ENCODE data around the gene EHD3.

Gene EHD3

DNA sequence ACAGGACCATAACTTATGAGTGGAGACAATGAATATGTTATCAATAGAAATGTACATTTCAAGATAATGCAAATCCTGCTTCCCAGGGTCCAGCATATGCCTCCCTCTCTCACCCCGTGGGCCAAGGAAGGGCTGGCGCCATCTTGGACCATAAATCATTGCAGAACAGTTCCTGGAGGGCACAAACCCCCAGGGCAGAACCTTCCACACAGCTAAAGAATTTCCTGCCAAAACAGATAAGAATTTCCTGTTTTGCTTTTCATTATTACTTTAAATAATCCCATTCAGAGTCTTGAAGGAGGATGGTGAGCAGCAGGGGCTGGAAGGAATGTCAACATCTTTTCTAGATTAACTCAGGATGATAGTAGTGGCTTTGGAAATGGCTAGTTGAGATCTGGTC lies 53.7 kb downstream of the EHD3 start:
- TF ChIP-seq POLR2AphosphoS5 (IDR thresholded peaks at IDR 0.05; ENCODE audit: low read depth) (no peak), GABPA (IDR thresholded peaks at IDR 0.05; ENCODE audit: low read depth) (no peak), SPI1 (IDR thresholded peaks at IDR 0.05; ENCODE audit: borderline replicate concordance, low read depth) (no peak)
- TF ChIP-seq, protein P1, sequence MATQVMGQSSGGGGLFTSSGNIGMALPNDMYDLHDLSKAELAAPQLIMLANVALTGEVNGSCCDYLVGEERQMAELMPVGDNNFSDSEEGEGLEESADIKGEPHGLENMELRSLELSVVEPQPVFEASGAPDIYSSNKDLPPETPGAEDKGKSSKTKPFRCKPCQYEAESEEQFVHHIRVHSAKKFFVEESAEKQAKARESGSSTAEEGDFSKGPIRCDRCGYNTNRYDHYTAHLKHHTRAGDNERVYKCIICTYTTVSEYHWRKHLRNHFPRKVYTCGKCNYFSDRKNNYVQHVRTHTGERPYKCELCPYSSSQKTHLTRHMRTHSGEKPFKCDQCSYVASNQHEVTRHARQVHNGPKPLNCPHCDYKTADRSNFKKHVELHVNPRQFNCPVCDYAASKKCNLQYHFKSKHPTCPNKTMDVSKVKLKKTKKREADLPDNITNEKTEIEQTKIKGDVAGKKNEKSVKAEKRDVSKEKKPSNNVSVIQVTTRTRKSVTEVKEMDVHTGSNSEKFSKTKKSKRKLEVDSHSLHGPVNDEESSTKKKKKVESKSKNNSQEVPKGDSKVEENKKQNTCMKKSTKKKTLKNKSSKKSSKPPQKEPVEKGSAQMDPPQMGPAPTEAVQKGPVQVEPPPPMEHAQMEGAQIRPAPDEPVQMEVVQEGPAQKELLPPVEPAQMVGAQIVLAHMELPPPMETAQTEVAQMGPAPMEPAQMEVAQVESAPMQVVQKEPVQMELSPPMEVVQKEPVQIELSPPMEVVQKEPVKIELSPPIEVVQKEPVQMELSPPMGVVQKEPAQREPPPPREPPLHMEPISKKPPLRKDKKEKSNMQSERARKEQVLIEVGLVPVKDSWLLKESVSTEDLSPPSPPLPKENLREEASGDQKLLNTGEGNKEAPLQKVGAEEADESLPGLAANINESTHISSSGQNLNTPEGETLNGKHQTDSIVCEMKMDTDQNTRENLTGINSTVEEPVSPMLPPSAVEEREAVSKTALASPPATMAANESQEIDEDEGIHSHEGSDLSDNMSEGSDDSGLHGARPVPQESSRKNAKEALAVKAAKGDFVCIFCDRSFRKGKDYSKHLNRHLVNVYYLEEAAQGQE (IDR thresholded peaks at IDR 0.05; ENCODE audit: insufficient replicate concordance, low read depth), result no peak
- TF ChIP-seq, protein P2, sequence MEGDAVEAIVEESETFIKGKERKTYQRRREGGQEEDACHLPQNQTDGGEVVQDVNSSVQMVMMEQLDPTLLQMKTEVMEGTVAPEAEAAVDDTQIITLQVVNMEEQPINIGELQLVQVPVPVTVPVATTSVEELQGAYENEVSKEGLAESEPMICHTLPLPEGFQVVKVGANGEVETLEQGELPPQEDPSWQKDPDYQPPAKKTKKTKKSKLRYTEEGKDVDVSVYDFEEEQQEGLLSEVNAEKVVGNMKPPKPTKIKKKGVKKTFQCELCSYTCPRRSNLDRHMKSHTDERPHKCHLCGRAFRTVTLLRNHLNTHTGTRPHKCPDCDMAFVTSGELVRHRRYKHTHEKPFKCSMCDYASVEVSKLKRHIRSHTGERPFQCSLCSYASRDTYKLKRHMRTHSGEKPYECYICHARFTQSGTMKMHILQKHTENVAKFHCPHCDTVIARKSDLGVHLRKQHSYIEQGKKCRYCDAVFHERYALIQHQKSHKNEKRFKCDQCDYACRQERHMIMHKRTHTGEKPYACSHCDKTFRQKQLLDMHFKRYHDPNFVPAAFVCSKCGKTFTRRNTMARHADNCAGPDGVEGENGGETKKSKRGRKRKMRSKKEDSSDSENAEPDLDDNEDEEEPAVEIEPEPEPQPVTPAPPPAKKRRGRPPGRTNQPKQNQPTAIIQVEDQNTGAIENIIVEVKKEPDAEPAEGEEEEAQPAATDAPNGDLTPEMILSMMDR (IDR thresholded peaks at IDR 0.05; ENCODE audit: insufficient read depth, low read length), result no peak
- DNase-seq (ENCODE audit: low read depth in 1 of 2, low spot score in 1 of 2), result no peak
- H3K27me3 ChIP-seq (ENCODE audit: insufficient read depth, poor library complexity, severe bottlenecking), result no peaks in the 10 kb centered on the region
- no peak overlapping the region for H3K27ac ChIP-seq (replicated peaks)
- H3K4me3 ChIP-seq (replicated peaks; ENCODE audit: insufficient read depth, low read length), result no peak overlapping the region

GRCh38 chr2:31294196-31294595 lies 60.2 kb downstream of the EHD3 start:
- TF ChIP-seq, protein P2 (IDR thresholded peaks at IDR 0.05; ENCODE audit: insufficient read depth, low read length), result no peak
- TF ChIP-seq SPI1 (IDR thresholded peaks at IDR 0.05; ENCODE audit: borderline replicate concordance, low read depth), result no peak
- no peak for TF ChIP-seq POLR2AphosphoS5 (IDR thresholded peaks at IDR 0.05; ENCODE audit: low read depth)
- TF ChIP-seq, protein P1 (IDR thresholded peaks at IDR 0.05; ENCODE audit: insufficient replicate concordance, low read depth), result no peak
- no peak for TF ChIP-seq GABPA (IDR thresholded peaks at IDR 0.05; ENCODE audit: low read depth)
- Histone ChIP-seq H3K27ac (replicated peaks) (no peak overlapping the region), H3K27me3 (ENCODE audit: insufficient read depth, poor library complexity, severe bottlenecking) (no peaks in the 10 kb centered on the region), H3K4me3 (replicated peaks; ENCODE audit: insufficient read depth, low read length) (no peak overlapping the region)
- DNase-seq (ENCODE audit: low read depth in 1 of 2, low spot score in 1 of 2), result no peak

- TF ChIP-seq, protein P1 (IDR thresholded peaks at IDR 0.05; ENCODE audit: insufficient replicate concordance, low read depth), result no peak
- TF ChIP-seq POLR2AphosphoS5 (IDR thresholded peaks at IDR 0.05; ENCODE audit: low read depth), result no peak
- TF ChIP-seq, protein P2 (IDR thresholded peaks at IDR 0.05; ENCODE audit: insufficient read depth, low read length), result no peak
- no peak for TF ChIP-seq GABPA (IDR thresholded peaks at IDR 0.05; ENCODE audit: low read depth)
- TF ChIP-seq SPI1 (IDR thresholded peaks at IDR 0.05; ENCODE audit: borderline replicate concordance, low read depth), result no peak
- H3K27me3 ChIP-seq (ENCODE audit: insufficient read depth, poor library complexity, severe bottlenecking), result no peaks in the 10 kb centered on the region
- no peak overlapping the region for H3K27ac ChIP-seq (replicated peaks)
- no peak overlapping the region for H3K4me3 ChIP-seq (replicated peaks; ENCODE audit: insufficient read depth, low read length)
- DNase-seq (ENCODE audit: low read depth in 1 of 2, low spot score in 1 of 2), result no peak
Observed at GRCh38 chr2:31296641-31297287, 62.8 kb downstream of the EHD3 start.
